H9 (cell line): ENCODE measurements around the gene CHPT1. TPM values are rescaled to one million over a fixed set of nuclear protein-coding genes. Genes with fewer than 3 reads are reported as not detected.

ENCODE experiments used
- DNase-seq: peaks from one replicate; pipeline ENCODE4 v3.0.0-alpha.2; 2017
- H2AFZ ChIP-seq: one replicate; pipeline ENCODE4 v1.6.1; 2013; ENCODE audit warnings: mild to moderate bottlenecking, low read length, control low read depth, moderate library complexity
- H2AK5ac ChIP-seq: 2 replicates; pipeline ENCODE4 v1.6.1; 2013; ENCODE audit warnings: low read length, control low read depth, mixed read lengths; ENCODE audit not compliant: insufficient read length
- H2BK120ac ChIP-seq: one replicate; pipeline ENCODE4 v1.6.1; 2013; ENCODE audit warnings: low read depth, mild to moderate bottlenecking, low read length, control low read depth, inconsistent platforms; ENCODE audit not compliant: poor library complexity, severe bottlenecking
- H2BK12ac ChIP-seq: 2 replicates; pipeline ENCODE4 v1.6.1; 2013; ENCODE audit warnings: low read length, control low read depth, mixed read lengths, low read depth; ENCODE audit not compliant: insufficient read length
- H2BK15ac ChIP-seq: 2 replicates; pipeline ENCODE4 v1.6.1; 2013; ENCODE audit warnings: low read depth, low read length, control low read depth
- H2BK20ac ChIP-seq: one replicate; pipeline ENCODE4 v1.6.1; 2013; ENCODE audit warnings: low read depth, mild to moderate bottlenecking, low read length, control low read depth, inconsistent platforms; ENCODE audit not compliant: poor library complexity, severe bottlenecking
- H2BK5ac ChIP-seq: 2 replicates; pipeline ENCODE4 v1.6.1; 2013; ENCODE audit warnings: low read length, control low read depth, mixed read lengths; ENCODE audit not compliant: insufficient read length
- H3K14ac ChIP-seq: 2 replicates; pipeline ENCODE4 v1.6.1; 2013; ENCODE audit warnings: low read length, control low read depth; ENCODE audit not compliant: insufficient read depth
- H3K18ac ChIP-seq: 2 replicates; pipeline ENCODE4 v1.6.1; 2013; ENCODE audit warnings: low read depth, mild to moderate bottlenecking, mixed read lengths, low read length, control low read depth; ENCODE audit not compliant: insufficient read length
- H3K23ac ChIP-seq: 2 replicates; pipeline ENCODE4 v1.6.1; 2013; ENCODE audit warnings: low read length, control low read depth, mixed read lengths, low read depth; ENCODE audit not compliant: insufficient read length
- H3K23me2 ChIP-seq: 2 replicates; pipeline ENCODE4 v1.6.1; 2013; ENCODE audit warnings: low read depth, mild to moderate bottlenecking, mixed read lengths, low read length, control low read depth; ENCODE audit not compliant: insufficient read length, poor library complexity, severe bottlenecking
- H3K27ac ChIP-seq: 2 replicates; pipeline ENCODE4 v1.5.1; 2013; ENCODE audit warnings: low read length, control low read depth, mixed read lengths, low read depth; ENCODE audit not compliant: insufficient read length
- H3K27me3 ChIP-seq: 2 replicates; pipeline ENCODE4 v1.6.1; 2013; ENCODE audit warnings: low read length, control low read depth, inconsistent platforms; ENCODE audit not compliant: insufficient read depth
- H3K4ac ChIP-seq: 2 replicates; pipeline ENCODE4 v1.6.1; 2013; ENCODE audit warnings: low read depth, mild to moderate bottlenecking, control low read depth, inconsistent platforms, low read length, moderate library complexity
- H3K4me1 ChIP-seq: 2 replicates; pipeline ENCODE4 v1.6.1; 2013; ENCODE audit warnings: low read length, control low read depth, inconsistent platforms; ENCODE audit not compliant: insufficient read depth
- H3K4me2 ChIP-seq: 2 replicates; pipeline ENCODE4 v1.6.1; 2013; ENCODE audit warnings: low read length, control low read depth, mixed read lengths; ENCODE audit not compliant: insufficient read length, insufficient read depth
- H3K56ac ChIP-seq: 2 replicates; pipeline ENCODE4 v1.6.1; 2013; ENCODE audit warnings: low read depth, mild to moderate bottlenecking, mixed read lengths, low read length, control low read depth; ENCODE audit not compliant: insufficient read length
- H3K79me1 ChIP-seq: 2 replicates; pipeline ENCODE4 v1.6.1; 2013; ENCODE audit warnings: low read depth, mild to moderate bottlenecking, moderate library complexity, low read length, control low read depth, inconsistent platforms; ENCODE audit not compliant: insufficient read depth, poor library complexity, severe bottlenecking
- H3K79me2 ChIP-seq: 2 replicates; pipeline ENCODE4 v1.6.1; 2013; ENCODE audit warnings: low read length, control low read depth, inconsistent platforms; ENCODE audit not compliant: insufficient read depth
- H3K9ac ChIP-seq: 2 replicates; pipeline ENCODE4 v1.6.1; 2013; ENCODE audit warnings: low read length, control low read depth, mixed read lengths; ENCODE audit not compliant: insufficient read length; ENCODE audit errors: extremely low read depth
- H3K9me3 ChIP-seq: one replicate; pipeline ENCODE4 v1.6.1; 2013; ENCODE audit warnings: low read depth, low read length, inconsistent platforms; ENCODE audit not compliant: control insufficient read depth
- H3T11ph ChIP-seq: one replicate; pipeline ENCODE4 v1.6.1; 2013; ENCODE audit warnings: mild to moderate bottlenecking, low read length, control low read depth, inconsistent platforms
- H4K20me1 ChIP-seq: one replicate; pipeline ENCODE4 v1.6.1; 2013; ENCODE audit not compliant: control insufficient read depth, insufficient read length, insufficient read depth
- H4K5ac ChIP-seq: 2 replicates; pipeline ENCODE4 v1.6.1; 2013; ENCODE audit warnings: low read depth, mild to moderate bottlenecking, mixed read lengths, low read length, control low read depth; ENCODE audit not compliant: insufficient read length
- H4K8ac ChIP-seq: replicated peaks from 2 replicates; pipeline ENCODE4 v1.6.1; 2013; ENCODE audit warnings: low read length, control low read depth, mixed read lengths, low read depth; ENCODE audit not compliant: insufficient read length
- H4K91ac ChIP-seq: 2 replicates; pipeline ENCODE4 v1.6.1; 2013; ENCODE audit warnings: low read depth, mild to moderate bottlenecking, moderate library complexity, mixed read lengths, low read length, control low read depth; ENCODE audit not compliant: insufficient read length
- H3K27ac Mint-ChIP-seq, 3 experiments: 2 replicates in 2 of 3; 3 replicates in 1 of 3; pipeline ENCODE4 v1.8.0; 2020 to 2021; ENCODE audit warnings: mixed read lengths in 3 of 3, mild to moderate bottlenecking in 1 of 3, moderate library complexity in 1 of 3
- H3K27me3 Mint-ChIP-seq: 2 replicates; pipeline ENCODE4 v1.8.0; 2021; ENCODE audit warnings: low read depth, mild to moderate bottlenecking, moderate library complexity, mixed read lengths
- H3K36me3 Mint-ChIP-seq, 3 experiments: 2 replicates in 2 of 3; 3 replicates in 1 of 3; pipeline ENCODE4 v1.8.0; 2020 to 2021; ENCODE audit warnings: low read depth in 3 of 3, mixed read lengths in 3 of 3; ENCODE audit not compliant: insufficient read depth in 1 of 3
- H3K4me1 Mint-ChIP-seq, 2 experiments: 2 replicates each; pipeline ENCODE4 v1.8.0; 2020; ENCODE audit warnings: mixed read lengths in 2 of 2
- H3K4me3 Mint-ChIP-seq, 2 experiments: 2 replicates in 1 of 2; 3 replicates in 1 of 2; pipeline ENCODE4 v1.8.0; 2020 to 2021; ENCODE audit warnings: mild to moderate bottlenecking in 2 of 2, mixed read lengths in 2 of 2, moderate library complexity in 1 of 2
- H3K9me3 Mint-ChIP-seq, 2 experiments: 2 replicates in 1 of 2; 3 replicates in 1 of 2; pipeline ENCODE4 v1.8.0; 2020; ENCODE audit warnings: mild to moderate bottlenecking in 2 of 2, mixed read lengths in 2 of 2, moderate library complexity in 1 of 2
- CTCF ChIP-seq: fragments of 200-600 bp; sonication (generic); conservative IDR thresholded peaks from 3 replicates; pipeline ENCODE4 v1.8.0; 2021; ENCODE audit warnings: antibody characterized with exemption, mild to moderate bottlenecking
- WGBS: extraction: QIAGEN DNeasy Blood & Tissue Kit; methylation state at CpG from one replicate; pipeline ENCODE4 v1.1.7; 2013; ENCODE audit warnings: missing lambda C conversion rate, low lambda C conversion rate, mixed read lengths; ENCODE audit not compliant: insufficient read length; ENCODE audit errors: extremely low coverage; 5-methylcytosine and 5-hydroxymethylcytosine counted together
- total RNA-seq: library from RNA; stranded (reverse); gene quantifications from 2 replicates; pipeline ENCODE4 v1.2.1, GENCODE V29; 2021

The CHPT1 gene
- total RNA-seq, 1 experiment from 2014 or later: 17.1 TPM

DNA sequence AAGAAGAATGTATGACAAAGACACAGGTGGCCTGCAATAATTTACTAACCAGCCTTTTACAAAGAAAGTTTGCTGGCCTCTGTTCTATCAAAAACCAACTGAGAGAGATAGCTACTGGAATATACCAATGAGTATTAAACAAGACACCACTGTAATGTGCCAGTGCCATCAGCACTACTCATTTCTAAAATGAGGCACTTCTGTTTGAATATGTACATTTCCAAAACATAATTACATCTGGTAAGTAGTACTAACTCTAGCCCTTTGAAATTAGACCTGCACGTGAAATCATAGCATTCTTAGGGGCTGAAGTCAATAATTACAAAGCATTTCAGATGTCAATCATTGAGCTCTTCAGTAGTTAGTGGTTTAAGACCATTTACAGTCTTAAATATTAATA is 48.8 kb downstream of the CHPT1 start:
- H3K27ac Mint-ChIP-seq: no peak overlapping the region
- no peak overlapping the region for H4K8ac ChIP-seq
- no peak overlapping the region for H4K5ac ChIP-seq

More for the DNA sequence above, 48.8 kb downstream of the CHPT1 start:
- no peak overlapping the region for H3K27ac ChIP-seq
- no peaks in the 10 kb centered on the region for H3K79me2 ChIP-seq
- no peaks in the 10 kb centered on the region for H4K20me1 ChIP-seq
- no peak overlapping the region for H2BK5ac ChIP-seq
- H3K9me3 ChIP-seq: no peaks in the 10 kb centered on the region
- H3K18ac ChIP-seq: no peak overlapping the region
- no peak overlapping the region for H2BK15ac ChIP-seq
- H3K27me3 ChIP-seq: no peaks in the 10 kb centered on the region
- Mint-ChIP-seq H3K27me3 (no peaks in the 10 kb centered on the region), H3K4me1 (peaks cover 10 to 11% of the 10 kb centered on the region in 2 experiments), H3K4me3 (no peak overlapping the region), H3K9me3 (no peaks in the 10 kb centered on the region), H3K36me3 (peaks cover 0 to 40% (median 40%) of the 10 kb centered on the region in 3 experiments; a peak in 5 of 7 replicates)
- no peak overlapping the region for H2BK120ac ChIP-seq
- H3K9ac ChIP-seq: no peak overlapping the region
- H3K23me2 ChIP-seq: no peaks in the 10 kb centered on the region
- no peak overlapping the region for H2BK12ac ChIP-seq
- H2AK5ac ChIP-seq: no peak overlapping the region
- H3K4me1 ChIP-seq: no peaks in the 10 kb centered on the region
- no peak overlapping the region for H3K14ac ChIP-seq
- no CpG with 5 or more reads among the region's 1 CpG for WGBS
- H3K4ac ChIP-seq: no peak overlapping the region
- H3K56ac ChIP-seq: no peak overlapping the region
- H3K79me1 ChIP-seq: no peaks in the 10 kb centered on the region
- TF ChIP-seq CTCF: no peak
- H2BK20ac ChIP-seq: no peak overlapping the region
- H3K23ac ChIP-seq: no peak overlapping the region
- no peak overlapping the region for H3T11ph ChIP-seq
- no peak overlapping the region for H4K91ac ChIP-seq
- no peak overlapping the region for H3K4me2 ChIP-seq
- H2AFZ ChIP-seq: no peak overlapping the region
- DNase-seq: no peak
